K562 (cell line): Measurements from ENCODE around the gene SLC38A10. TPM values are rescaled to one million over a fixed set of nuclear protein-coding genes. Genes with fewer than 3 reads are reported as not detected.

ENCODE experiments used
- ATAC-seq: fragments of 200-7000 bp; cut with Tn5 transposase; 3 replicates; pipeline ENCODE4 v1.9.1; 2020; ENCODE audit warnings: moderate library complexity
- BruUV-seq: library from RNA; stranded (reverse); fragments of 400-500 nt; replicated peaks from 2 replicates; lab custom pipeline; 2021; lab: Mats Ljungman, UMichigan
- CTCF ChIA-PET: fragments of 300-600 bp; formaldehyde crosslinking; extraction: SDS; loops from one replicate; lab custom pipeline; 2021; ENCODE audit warnings: low intra/inter-chr PET ratio; lab: Yijun Ruan, JAX
- POLR2A ChIA-PET: fragments of 300-600, 350-650 bp; sonication (Branson Sonifier 250); formaldehyde crosslinking; extraction: SDS; loops from one replicate; lab custom pipeline; 2021; ENCODE audit warnings: antibody characterized with exemption, inconsistent platforms; lab: Yijun Ruan, JAX
- DNase-seq, 4 experiments: peaks; one replicate each; pipeline versions ENCODE4 v3.0.0 to v3.0.0-alpha.2; 2011 to 2018; ENCODE audit warnings: low spot score in 3 of 4, mixed read lengths in 3 of 4; ENCODE audit errors: extremely low read depth in 1 of 4
- FAIRE-seq: peaks from 2 replicates; lab custom pipeline; 2011; peaks lifted over from hg19 to GRCh38; lab: Jason Lieb, UNC
- H2AFZ ChIP-seq: 2 replicates; pipeline ENCODE4 v1.6.0; 2011; ENCODE audit warnings: low read depth, low read length, control low read depth, inconsistent platforms
- H3K27ac ChIP-seq: fragments of 200-600 bp; 3 replicates; pipeline ENCODE4 v1.8.0; 2011; ENCODE audit warnings: low read depth, mild to moderate bottlenecking, control low read depth, inconsistent platforms, low read length, moderate library complexity, mixed read lengths; ENCODE audit errors: extremely low read depth
- H3K27me3 ChIP-seq, 2 experiments: fragments of 300-600 bp in 1 of 2; 2 replicates in 1 of 2; 3 replicates in 1 of 2; pipeline versions ENCODE4 v1.6.0 to v1.8.0; 2011; ENCODE audit warnings: inconsistent platforms in 2 of 2, low read length in 2 of 2, mild to moderate bottlenecking in 1 of 2, mixed read lengths in 1 of 2, moderate library complexity in 1 of 2; ENCODE audit not compliant: control insufficient read depth in 2 of 2, insufficient read depth in 2 of 2
- H3K36me3 ChIP-seq: fragments of 300-600 bp; 3 replicates; pipeline ENCODE4 v1.8.0; 2011; ENCODE audit warnings: mild to moderate bottlenecking, low read length, inconsistent platforms; ENCODE audit not compliant: control insufficient read depth, insufficient read depth
- H3K4me1 ChIP-seq, 2 experiments: fragments of 200-600 bp in 1 of 2; replicated peaks in 1 of 2; 2 replicates in 1 of 2; 3 replicates in 1 of 2; pipeline versions ENCODE4 v1.5.1 to v1.8.0; 2011; ENCODE audit warnings: inconsistent platforms in 2 of 2, low read length in 2 of 2, mild to moderate bottlenecking in 1 of 2, mixed read lengths in 1 of 2, moderate library complexity in 1 of 2; ENCODE audit not compliant: control insufficient read depth in 2 of 2, insufficient read depth in 2 of 2
- H3K4me2 ChIP-seq: 2 replicates; pipeline ENCODE4 v1.6.1; 2011; ENCODE audit warnings: low read length, control low read depth, inconsistent platforms, mixed read lengths; ENCODE audit not compliant: insufficient read depth
- H3K4me3 ChIP-seq: fragments of 200-600 bp; sonication (generic), shearing (Covaris generic); 2 replicates; pipeline ENCODE4 v1.5.1; 2016; ENCODE audit warnings: control low read depth, inconsistent platforms
- H3K79me2 ChIP-seq: fragments of 200-600 bp; 3 replicates; pipeline ENCODE4 v1.8.0; 2011; ENCODE audit warnings: low read length, inconsistent platforms; ENCODE audit not compliant: control insufficient read depth, insufficient read depth
- H3K9ac ChIP-seq, 2 experiments: 2 replicates each; pipeline versions ENCODE4 v1.6.0 to v1.6.1; 2011; ENCODE audit warnings: low read depth in 2 of 2, low read length in 2 of 2, control low read depth in 1 of 2, inconsistent platforms in 1 of 2, mild to moderate bottlenecking in 1 of 2, mixed read lengths in 1 of 2; ENCODE audit not compliant: insufficient read depth in 1 of 2
- H3K9me1 ChIP-seq: one replicate; pipeline ENCODE4 v1.6.0; 2011; ENCODE audit warnings: inconsistent platforms, mild to moderate bottlenecking, low read length, moderate library complexity; ENCODE audit not compliant: control insufficient read depth, insufficient read depth
- H3K9me3 ChIP-seq: replicated peaks from 2 replicates; pipeline ENCODE4 v1.5.1; 2011; ENCODE audit warnings: low read depth, low read length, inconsistent platforms; ENCODE audit not compliant: control insufficient read depth, insufficient read depth
- H4K20me1 ChIP-seq: replicated peaks from 2 replicates; pipeline ENCODE4 v1.6.1; 2011; ENCODE audit warnings: low read length, inconsistent platforms, mixed read lengths; ENCODE audit not compliant: control insufficient read depth, insufficient read depth
- SNAPC5 ChIP-seq: fragments of 250-450 bp; sonication (Bioruptor Pico); IDR thresholded peaks from 2 replicates; pipeline ENCODE4 v1.8.0; 2021; ENCODE audit warnings: moderate library complexity, mild to moderate bottlenecking, inconsistent platforms
- ZNF174 ChIP-seq: fragments of 250-450 bp; sonication (Bioruptor Pico); IDR thresholded peaks from 2 replicates; pipeline ENCODE4 v1.4.0; 2020; ENCODE audit warnings: mild to moderate bottlenecking
- ZNF24 ChIP-seq: fragments of 450-650 bp; IDR thresholded peaks from 2 replicates; pipeline ENCODE4 v1.6.1; 2016
- ZNF384 ChIP-seq: IDR thresholded peaks from 2 replicates; pipeline ENCODE4 v1.6.1; 2012; ENCODE audit warnings: low read depth, low read length, improper control_type of control experiment
- ZNF398 ChIP-seq: fragments of 250-450 bp; sonication (Bioruptor Pico); IDR thresholded peaks from 2 replicates; pipeline ENCODE4 v1.8.0; 2021; ENCODE audit warnings: moderate library complexity, mild to moderate bottlenecking, inconsistent platforms
- ZNF778 ChIP-seq: fragments of 450-650 bp; formaldehyde crosslinking; IDR thresholded peaks from 2 replicates; pipeline ENCODE4 v1.4.0; 2020; ENCODE audit warnings: mild to moderate bottlenecking, moderate library complexity
- WGBS: fragments of 100-300 bp; shearing (Covaris generic); methylation state at CpG from one replicate; pipeline ENCODE4 v1.1.6; 2016; ENCODE audit warnings: low coverage, mixed read lengths; ENCODE audit not compliant: insufficient coverage; ENCODE audit errors: missing lambda C conversion rate; 5-methylcytosine and 5-hydroxymethylcytosine counted together
- in situ Hi-C: fragments of 300-500 bp; cut with MboI; formaldehyde crosslinking; loops from 4 replicates; pipeline ENCODE4 v1.15.0; 2018; ENCODE audit warnings: inconsistent platforms, mixed read lengths
- intact Hi-C: fragments of 100-400 bp; cut with micrococcal nuclease; formaldehyde crosslinking; loops from 2 replicates; pipeline ENCODE4 v1.14.2; 2022
- polyA plus RNA-seq, 8 experiments: library from polyadenylated mRNA; depleted of rRNA in 4 of 8; stranded (reverse) in 5 of 8; unstranded in 3 of 8; fragments of >200 nt; fragmentation: Nextera tagmentation in 2 of 8; fragmentation: Illumina TruSeq in 1 of 8; extraction: Ambion mirVana in 2 of 8; extraction: Trizol in 1 of 8; gene quantifications; 2 replicates each; pipeline versions ENCODE4 v1.2.1 to v1.2.3, GENCODE V29; 2011 to 2014; ENCODE audit warnings: inconsistent platforms in 1 of 8, missing spikeins in 1 of 8
- total RNA-seq, 7 experiments: library from RNA; depleted of rRNA in 6 of 7; stranded (reverse); fragments of >200 nt in 6 of 7; fragmentation: Illumina TruSeq in 2 of 7; extraction: Trizol in 2 of 7; gene quantifications; 2 replicates each; pipeline versions ENCODE4 v1.2.1 to v1.2.3, GENCODE V29; 2011 to 2021; ENCODE audit warnings: low replicate concordance in 1 of 7

The SLC38A10 gene
- total and polyA plus RNA-seq, 9 of the 15 experiments (the other 6 are each of a cell fraction or from before 2014, with no cell fraction given) = 0.45 to 54.2 (median 13.8) TPM

GRCh38 chr17:81261096-81261495 lies 34.0 kb downstream of the SLC38A10 start:
- H3K9ac ChIP-seq = no peak overlapping the region
- DNase-seq = no peak
- H2AFZ ChIP-seq = no peak overlapping the region
- ChIA-PET CTCF (no interaction called here), POLR2A (no interaction called here)
- H3K9me1 ChIP-seq = no peaks in the 10 kb centered on the region
- H3K9me3 ChIP-seq = no peaks in the 10 kb centered on the region
- no peak overlapping the region for H3K27ac ChIP-seq
- in situ Hi-C loops (no loop called here), intact Hi-C loops (no loop called here)
- peaks cover 71% of the 10 kb centered on the region; the same call in 2 of the 3 replicates for H3K36me3 ChIP-seq
- no peaks in the 10 kb centered on the region for H3K79me2 ChIP-seq
- H3K4me2 ChIP-seq = no peak overlapping the region
- no peak overlapping the region for H3K4me3 ChIP-seq
- no TSS peak for BruUV-seq
- WGBS = 58% methylated on average over 3 of the region's 18 CpGs
- no peak for ATAC-seq
- no peak for FAIRE-seq
- peaks cover 0 to 43% of the 10 kb centered on the region in 2 experiments; a peak in 2 of 5 replicates for H3K4me1 ChIP-seq
- TF ChIP-seq SNAPC5 (CRISPR knock-in tag) (no peak), ZNF384 (no peak), ZNF24 (no peak), ZNF398 (CRISPR knock-in tag) (no peak), ZNF174 (CRISPR knock-in tag) (no peak), ZNF778 (no peak)
- no peaks in the 10 kb centered on the region for H3K27me3 ChIP-seq
- H4K20me1 ChIP-seq = no peaks in the 10 kb centered on the region; the same call in 1 of the 2 replicates
